Retinal pigment epithelial cell (primary cell): ENCODE results near the gene SVBP.
"Not testable (repeated sequence)": the region's sequence is repeated elsewhere in the genome, so short reads cannot be mapped to it uniquely, and the experiment has no call there.

ENCODE experiments used
- DNase-seq: peaks from one replicate; pipeline ENCODE4 v3.0.0-alpha.2; 2010; ENCODE audit warnings: low read depth
- H3K4me3 ChIP-seq: 2 replicates; pipeline ENCODE4 v1.5.1; 2011; ENCODE audit warnings: mild to moderate bottlenecking, low read length, control low read depth, moderate library complexity
- TF ChIP-seq, protein P1 (sequence below): conservative IDR thresholded peaks from 2 replicates; pipeline ENCODE4 v1.5.1; 2011; ENCODE audit warnings: low read depth, low read length, control low read depth, inconsistent platforms

The SVBP gene

DNA sequence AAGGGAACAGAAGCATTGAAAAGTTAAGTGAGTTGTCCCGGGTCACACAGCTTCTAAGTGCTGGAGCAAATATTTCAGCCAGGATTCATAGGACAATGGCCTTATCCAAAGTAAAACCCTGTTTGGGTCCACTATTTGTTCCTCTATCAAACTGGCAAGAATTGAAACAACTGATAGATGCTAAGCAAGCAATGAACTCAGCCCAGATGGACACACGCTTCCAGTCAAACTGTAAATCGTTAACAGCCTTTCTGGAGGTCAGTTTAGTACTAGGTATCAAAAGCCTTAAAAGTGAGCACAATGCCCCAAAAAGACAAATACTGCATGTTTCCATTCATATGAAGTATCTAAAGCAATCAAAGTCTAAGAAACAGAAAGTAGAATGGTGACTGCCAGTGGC, 779 bp upstream of the SVBP start:
- H3K4me3 ChIP-seq: no peak overlapping the region

DNA sequence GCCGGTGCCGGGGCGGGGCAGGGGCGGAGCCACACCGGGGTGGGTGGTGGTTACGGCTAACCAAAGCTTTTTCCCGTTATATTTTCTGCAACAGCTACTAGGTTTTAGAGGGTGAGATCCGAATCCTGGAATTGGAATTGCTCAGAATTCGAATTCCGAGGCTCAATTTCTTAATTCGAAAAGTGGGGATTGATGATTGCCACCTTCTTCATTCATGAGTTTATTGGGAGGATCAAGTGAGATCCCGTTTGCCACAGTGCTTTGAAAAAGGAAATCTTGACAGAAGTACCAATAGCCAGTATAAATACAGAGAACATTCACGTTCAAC, 207 bp upstream of the SVBP start:
- peak overlapping the region; percentile 65 for H3K4me3 ChIP-seq
- TF ChIP-seq, protein P1, sequence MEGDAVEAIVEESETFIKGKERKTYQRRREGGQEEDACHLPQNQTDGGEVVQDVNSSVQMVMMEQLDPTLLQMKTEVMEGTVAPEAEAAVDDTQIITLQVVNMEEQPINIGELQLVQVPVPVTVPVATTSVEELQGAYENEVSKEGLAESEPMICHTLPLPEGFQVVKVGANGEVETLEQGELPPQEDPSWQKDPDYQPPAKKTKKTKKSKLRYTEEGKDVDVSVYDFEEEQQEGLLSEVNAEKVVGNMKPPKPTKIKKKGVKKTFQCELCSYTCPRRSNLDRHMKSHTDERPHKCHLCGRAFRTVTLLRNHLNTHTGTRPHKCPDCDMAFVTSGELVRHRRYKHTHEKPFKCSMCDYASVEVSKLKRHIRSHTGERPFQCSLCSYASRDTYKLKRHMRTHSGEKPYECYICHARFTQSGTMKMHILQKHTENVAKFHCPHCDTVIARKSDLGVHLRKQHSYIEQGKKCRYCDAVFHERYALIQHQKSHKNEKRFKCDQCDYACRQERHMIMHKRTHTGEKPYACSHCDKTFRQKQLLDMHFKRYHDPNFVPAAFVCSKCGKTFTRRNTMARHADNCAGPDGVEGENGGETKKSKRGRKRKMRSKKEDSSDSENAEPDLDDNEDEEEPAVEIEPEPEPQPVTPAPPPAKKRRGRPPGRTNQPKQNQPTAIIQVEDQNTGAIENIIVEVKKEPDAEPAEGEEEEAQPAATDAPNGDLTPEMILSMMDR: no peak
- no peak for DNase-seq

More for the DNA sequence above, 779 bp upstream of the SVBP start:
- TF ChIP-seq, protein P1: no peak
- no peak for DNase-seq

DNA sequence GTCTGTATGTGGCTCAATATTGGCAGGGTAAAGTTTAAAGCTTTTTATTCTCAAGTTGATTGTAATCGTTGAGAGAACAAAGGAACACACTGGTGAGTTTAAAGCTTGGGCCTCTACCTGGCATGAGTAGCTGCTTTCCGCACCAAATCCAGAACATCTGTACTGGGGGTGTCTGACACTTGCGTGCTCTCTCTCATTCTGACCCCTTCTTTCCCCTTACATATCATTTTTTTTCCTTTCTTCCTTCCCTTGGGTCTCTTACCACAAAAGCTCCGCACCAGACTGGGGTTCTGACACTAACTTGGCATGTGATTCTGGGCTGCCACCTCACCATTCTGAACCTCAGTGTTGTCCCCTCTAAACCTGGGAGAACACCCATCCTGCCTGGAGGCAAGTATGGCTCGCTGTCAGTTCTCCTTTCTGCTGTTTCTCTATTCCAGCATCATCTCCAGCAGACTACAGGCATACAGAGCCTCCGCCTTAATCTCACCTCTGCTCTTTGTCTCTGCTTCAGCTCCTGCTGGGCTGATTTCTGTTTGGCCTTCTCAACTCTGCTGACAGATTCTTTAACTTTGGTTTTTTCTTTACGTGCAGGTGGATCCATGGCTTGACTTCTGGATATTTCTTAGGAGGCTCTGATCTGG, 1.1 kb downstream of the SVBP start:
- peak overlapping the region; percentile 77 for H3K4me3 ChIP-seq
- DNase-seq: no peak
- TF ChIP-seq, protein P1: no peak

DNA sequence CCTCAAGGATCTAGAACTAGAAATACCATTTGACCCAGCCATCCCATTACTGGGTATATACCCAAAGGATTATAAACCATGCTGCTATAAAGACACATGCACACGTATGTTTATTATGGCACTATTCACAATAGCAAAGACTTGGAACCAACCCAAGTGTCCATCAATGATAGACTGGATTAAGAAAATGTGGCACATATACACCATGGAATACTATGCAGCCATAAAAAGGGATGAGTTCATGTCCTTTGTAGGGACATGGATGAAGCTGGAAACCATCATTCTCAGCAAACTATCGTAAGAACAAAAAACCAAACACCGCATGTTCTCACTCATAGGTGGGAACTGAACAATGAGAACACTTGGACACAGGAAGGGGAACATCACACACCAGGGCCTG, 2.4 kb downstream of the SVBP start:
- H3K4me3 ChIP-seq, DNase-seq: not testable (repeated sequence)

DNA sequence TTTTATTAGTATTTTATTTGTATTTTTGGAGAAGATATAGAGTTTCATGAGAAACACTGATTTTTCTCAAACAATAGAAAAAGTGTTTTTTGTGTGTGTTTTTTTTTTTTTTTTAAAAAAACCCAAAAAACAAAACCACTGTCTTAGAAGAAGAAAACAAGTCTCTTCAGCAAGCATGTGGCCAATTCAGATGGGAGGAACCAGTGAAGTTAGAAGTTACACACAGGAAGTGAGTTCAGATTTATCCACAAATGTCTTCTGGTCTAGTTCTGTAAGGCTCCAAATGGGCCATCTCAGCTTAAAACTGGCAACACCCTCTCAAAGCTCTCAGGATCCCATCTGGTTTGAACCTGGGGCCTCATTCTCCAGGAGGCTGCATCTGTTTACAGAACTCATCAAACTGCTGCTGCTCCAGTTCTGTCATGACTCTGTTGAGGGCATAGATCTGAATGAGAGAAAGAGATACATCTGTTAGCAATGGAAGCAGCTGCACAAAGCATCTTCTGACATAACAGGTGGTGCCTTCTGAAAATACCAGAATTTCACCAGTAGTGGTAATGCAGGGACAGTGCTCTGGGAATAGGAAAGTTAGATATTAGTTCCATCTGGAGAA, 10.0 kb downstream of the SVBP start:
- H3K4me3 ChIP-seq: no peak overlapping the region
- TF ChIP-seq, protein P1: no peak
- no peak for DNase-seq

DNA sequence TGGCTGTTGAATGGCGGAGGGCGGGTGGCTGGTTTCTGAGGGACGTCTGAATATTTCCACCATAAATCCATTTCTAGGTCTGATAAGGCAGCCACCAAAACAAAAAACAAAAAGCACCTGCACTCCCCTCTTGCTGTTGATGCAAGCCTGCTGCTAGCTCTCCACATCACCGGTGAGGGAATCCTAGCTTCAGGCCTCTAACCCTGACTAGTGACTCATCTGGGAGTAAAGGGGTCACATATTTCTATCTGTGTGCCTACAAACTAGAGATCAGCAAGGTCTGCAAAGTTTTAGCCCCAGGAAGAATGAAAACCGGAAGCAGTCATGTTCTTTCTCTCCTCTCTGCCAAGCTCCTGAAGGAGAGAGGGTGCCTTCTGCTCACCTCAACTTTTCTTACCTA, 10.6 kb downstream of the SVBP start:
- TF ChIP-seq, protein P1: no peak
- H3K4me3 ChIP-seq: no peak overlapping the region
- no peak for DNase-seq

DNA sequence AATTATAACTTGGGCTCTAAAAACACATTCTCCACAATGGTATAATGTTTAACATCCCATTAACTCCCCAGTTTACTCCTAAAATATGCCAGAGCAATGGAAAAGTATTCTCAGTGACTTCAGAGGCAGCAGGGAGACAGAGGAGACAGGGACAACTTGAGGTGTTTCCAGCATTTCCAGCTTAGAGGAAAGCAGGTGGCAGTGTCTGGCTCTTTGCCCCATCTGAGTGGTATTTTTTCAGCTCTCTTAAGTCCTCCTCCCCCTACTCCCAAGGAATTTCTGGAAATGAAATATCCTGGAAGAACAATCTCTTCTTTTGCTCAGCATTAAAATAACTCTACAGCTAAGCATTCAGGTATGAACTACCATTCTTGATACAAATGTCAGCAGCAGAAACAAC, 11.0 kb downstream of the SVBP start:
- TF ChIP-seq, protein P1: no peak
- H3K4me3 ChIP-seq: no peak overlapping the region
- no peak for DNase-seq
